Measurements from ENCODE around the gene SEC24B. TPM values are rescaled to one million over a fixed set of nuclear protein-coding genes. Genes with fewer than 3 reads are reported as not detected.

The SEC24B gene
- total and polyA plus RNA-seq, 10 of the 15 experiments (the other 5 are each of a cell fraction or from before 2014, with no cell fraction given) = 6.4 to 43.2 (median 16.0) TPM

GRCh38 chr4:109469915-109470314 lies 36.3 kb downstream of the SEC24B start:
- RAD21 ChIA-PET (ENCODE audit: unreplicated experiment) = no interaction called here
- H2AFZ ChIP-seq (ENCODE audit: control insufficient read depth, low read depth, low read length) = no peak overlapping the region
- no peak for TF ChIP-seq ZZZ3 (IDR thresholded peaks at IDR 0.05; ENCODE audit: control insufficient read depth, insufficient read length, low read depth)
- TF ChIP-seq RUNX3 (IDR thresholded peaks at IDR 0.05; ENCODE audit: low read length) = no peak
- TF ChIP-seq STAT3 (IDR thresholded peaks at IDR 0.05; ENCODE audit: low read depth, low read length) = no peak
- no peak for TF ChIP-seq MYB (IDR thresholded peaks at IDR 0.05; ENCODE audit: borderline replicate concordance, low read depth, low read length)
- no peak for TF ChIP-seq KAT2A (conservative IDR thresholded peaks at IDR 0.05; ENCODE audit: control insufficient read depth, low read depth, low read length)
- TF ChIP-seq ZBTB33 (IDR thresholded peaks at IDR 0.05) = no peak
- no peak for TF ChIP-seq KLF5 (IDR thresholded peaks at IDR 0.05; ENCODE audit: partially characterized antibody)
- no peak for TF ChIP-seq MYC (IDR thresholded peaks at IDR 0.05; ENCODE audit: insufficient read depth, insufficient read length, insufficient replicate concordance, low read length, severe bottlenecking)
- TF ChIP-seq IRF4 (IDR thresholded peaks at IDR 0.05; ENCODE audit: low read depth, low read length) = no peak
- TF ChIP-seq SUPT20H (IDR thresholded peaks at IDR 0.05; ENCODE audit: borderline replicate concordance, control insufficient read depth, low read depth, low read length) = no peak
- TF ChIP-seq EGR1 (IDR thresholded peaks at IDR 0.05; ENCODE audit: borderline replicate concordance in 1 of 2, low read depth in 2 of 2, low read length in 2 of 2) = no peak
- TF ChIP-seq SMAD5 (IDR thresholded peaks at IDR 0.05; ENCODE audit: low read depth) = no peak
- TF ChIP-seq POLR2A (IDR thresholded peaks at IDR 0.05; ENCODE audit: low read depth, low read length) = no peak
- TF ChIP-seq BCL3 (IDR thresholded peaks at IDR 0.05; ENCODE audit: borderline replicate concordance, insufficient read depth, low read depth, low read length, poor library complexity, severe bottlenecking) = no peak
- TF ChIP-seq EED (IDR thresholded peaks at IDR 0.05; ENCODE audit: low read depth) = no peak
- no peak for TF ChIP-seq USF1 (IDR thresholded peaks at IDR 0.05; ENCODE audit: borderline replicate concordance, extremely low read length, insufficient read depth, low read depth, low read length)
- no peak for TF ChIP-seq HSF1 (IDR thresholded peaks at IDR 0.05; ENCODE audit: low read depth, low read length)
- BruUV-seq (replicated peaks) = no TSS peak
- intact Hi-C loops (cut with micrococcal nuclease; ENCODE audit: unreplicated experiment) (no loop called here), in situ Hi-C loops (cut with MboI) (no loop called here)
- peaks cover 13% of the 10 kb centered on the region for H3K79me2 ChIP-seq (ENCODE audit: control insufficient read depth, insufficient read depth, low read length)
- H3K9ac ChIP-seq (ENCODE audit: control insufficient read depth, insufficient read depth, low read length) = no peak overlapping the region
- no peaks in the 10 kb centered on the region for H4K20me1 ChIP-seq (ENCODE audit: control insufficient read depth, insufficient read depth)
- H3K4me1 ChIP-seq (ENCODE audit: control insufficient read depth, insufficient read depth, low read length) = no peaks in the 10 kb centered on the region
- no peak for DNase-seq (ENCODE audit: low read depth, low spot score)
- SMC1A ChIA-PET (ENCODE audit: uncharacterized antibody, unreplicated experiment) = interaction anchor here (0.7 to 1.2 kb wide), 2 partner anchors 9 to 17 kb away, joined by 3 read pairs; no protein-coding TSS in a partner anchor
- no peak overlapping the region for H3K27ac ChIP-seq (ENCODE audit: control insufficient read depth, insufficient read depth)
- ATAC-seq = no peak
- H3K9me3 ChIP-seq (replicated peaks; ENCODE audit: control insufficient read depth, insufficient read depth, low read length) = no peaks in the 10 kb centered on the region
- no peak for FAIRE-seq
- H3K4me2 ChIP-seq (ENCODE audit: control insufficient read depth, insufficient read depth) = no peak overlapping the region
- H3K27me3 ChIP-seq (replicated peaks in 1 of 2; ENCODE audit: control insufficient read depth in 2 of 2, insufficient read depth in 2 of 2, low read length in 1 of 2) = no peaks in the 10 kb centered on the region
- POLR2A ChIA-PET = no interaction called here
- H3K4me3 ChIP-seq = no peak overlapping the region
- CTCF ChIA-PET = interaction anchor here (0.7 kb wide), 1 partner anchor 13 kb away, joined by 3 read pairs; no protein-coding TSS in a partner anchor
- peaks cover 0 to 7% of the 10 kb centered on the region in 2 experiments; a peak in 2 of 4 replicates for H3K36me3 ChIP-seq (ENCODE audit: control insufficient read depth in 2 of 2, insufficient read depth in 2 of 2, low read length in 1 of 2)
